Activated CD4-positive, alpha-beta T cell treated with anti-CD3 and anti-CD28 coated beads, Interleukin-2, amount 50 U/mL, for 1 hour (primary cell): ENCODE data around the gene ABHD1.

Source experiments
- DNase-seq: peaks from one replicate; pipeline ENCODE4 v3.0.0-alpha.2; 2020

ABHD1 gene

DNA sequence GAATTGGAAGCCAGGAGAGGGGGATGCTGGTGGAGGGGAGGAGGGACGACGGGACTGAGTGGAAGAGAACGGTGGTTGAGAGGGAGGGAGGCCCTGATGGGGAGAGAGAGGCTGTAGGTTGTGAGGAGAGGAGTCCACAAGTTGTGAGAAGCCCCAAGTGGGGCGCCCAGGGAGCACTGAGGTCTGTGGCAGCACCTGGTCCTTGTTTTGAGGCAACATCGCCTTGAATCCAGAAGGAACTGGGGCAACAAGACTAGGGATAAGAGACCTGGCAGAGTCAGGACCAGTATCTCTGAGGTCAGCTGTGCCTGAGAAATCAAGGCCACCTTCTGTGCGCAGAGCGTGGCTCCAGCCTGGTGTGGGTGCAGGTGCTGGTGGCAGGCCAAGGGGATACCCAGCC is 14.5 kb downstream of the ABHD1 start:
- no peak for DNase-seq

DNA sequence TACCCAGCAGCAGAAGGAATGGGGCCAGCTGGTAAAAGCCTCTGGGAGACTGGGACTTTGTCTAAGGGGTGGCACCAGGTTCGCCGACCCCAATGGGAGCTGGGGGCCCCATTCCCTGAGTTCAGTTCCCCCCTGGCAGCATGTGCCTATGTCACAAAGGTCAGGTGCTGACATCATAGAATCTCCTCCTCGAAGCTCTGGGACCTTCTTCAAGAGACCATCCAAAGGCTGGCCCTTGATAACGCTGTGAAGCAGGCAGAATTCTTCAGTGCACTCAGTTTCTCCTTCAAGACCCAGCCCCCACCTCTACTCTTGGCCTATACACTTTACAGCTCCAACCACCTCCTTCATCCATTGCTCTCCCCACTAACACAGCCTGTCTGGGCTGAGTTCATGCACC is 15.7 kb downstream of the ABHD1 start, which contains the start of gene PRR30:
Gene PRR30 (minus strand): TSS at position 101 of the 400 bp plus-strand sequence. CDS start 1,081 bp downstream, outside the sequence.
- no peak for DNase-seq

DNA sequence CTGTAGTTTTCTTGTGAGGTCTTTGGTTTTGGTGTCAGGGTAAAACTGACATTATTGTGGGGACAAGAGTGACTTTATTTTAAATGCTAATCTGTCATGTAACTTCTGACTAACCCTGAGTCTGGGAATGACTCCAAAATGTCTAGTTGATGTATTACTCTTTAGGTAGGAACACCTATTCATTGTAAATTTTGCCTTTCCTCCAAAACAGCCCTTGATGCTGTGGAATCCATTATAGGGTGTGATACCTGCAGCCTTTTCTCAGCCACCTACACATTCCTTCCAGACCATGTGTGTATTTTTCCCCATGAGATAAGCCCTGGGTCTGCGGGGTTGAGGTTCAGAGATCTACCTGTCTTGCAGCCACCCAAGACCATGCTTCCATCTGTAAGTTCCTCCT is 19.7 kb downstream of the ABHD1 start:
- DNase-seq, result no peak

DNA sequence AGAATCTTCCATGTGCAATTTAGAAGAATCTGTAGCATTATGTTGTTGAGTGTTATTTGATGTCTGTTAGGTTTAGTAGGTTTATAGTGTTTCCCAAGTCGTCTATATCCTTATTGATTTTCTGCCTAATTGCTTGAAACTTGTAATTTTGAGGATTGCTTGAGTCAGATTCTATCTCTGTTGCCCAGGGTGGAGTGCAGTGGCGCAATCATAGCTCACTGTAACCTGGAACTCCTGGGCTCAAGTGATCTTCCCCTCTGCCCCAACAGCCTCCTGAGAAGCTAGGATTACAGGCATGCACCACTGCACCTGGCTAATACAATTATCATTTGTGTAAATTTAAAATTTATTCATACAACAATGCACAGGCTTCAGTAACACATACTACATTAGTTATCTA is 22.1 kb downstream of the ABHD1 start:
- no peak for DNase-seq

DNA sequence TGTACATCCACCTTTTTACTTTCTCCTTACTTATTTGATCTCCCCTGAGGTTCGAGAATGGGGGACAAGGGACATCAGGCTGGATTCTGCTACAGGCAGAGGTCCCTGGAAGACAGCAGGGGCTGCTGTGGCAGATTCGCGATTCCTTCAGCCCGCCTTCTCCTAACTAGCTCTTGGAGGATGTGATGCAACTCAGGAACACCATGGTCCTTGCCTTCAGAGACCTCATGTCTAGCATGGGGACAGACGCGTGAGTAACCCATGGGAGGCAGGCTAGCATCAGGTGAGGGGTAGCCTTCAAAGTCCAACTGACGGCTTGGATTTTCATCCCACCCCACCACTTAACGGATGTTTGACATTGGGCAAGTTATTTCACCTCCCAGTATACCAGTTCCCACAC is 24.3 kb downstream of the ABHD1 start:
- no peak for DNase-seq

DNA sequence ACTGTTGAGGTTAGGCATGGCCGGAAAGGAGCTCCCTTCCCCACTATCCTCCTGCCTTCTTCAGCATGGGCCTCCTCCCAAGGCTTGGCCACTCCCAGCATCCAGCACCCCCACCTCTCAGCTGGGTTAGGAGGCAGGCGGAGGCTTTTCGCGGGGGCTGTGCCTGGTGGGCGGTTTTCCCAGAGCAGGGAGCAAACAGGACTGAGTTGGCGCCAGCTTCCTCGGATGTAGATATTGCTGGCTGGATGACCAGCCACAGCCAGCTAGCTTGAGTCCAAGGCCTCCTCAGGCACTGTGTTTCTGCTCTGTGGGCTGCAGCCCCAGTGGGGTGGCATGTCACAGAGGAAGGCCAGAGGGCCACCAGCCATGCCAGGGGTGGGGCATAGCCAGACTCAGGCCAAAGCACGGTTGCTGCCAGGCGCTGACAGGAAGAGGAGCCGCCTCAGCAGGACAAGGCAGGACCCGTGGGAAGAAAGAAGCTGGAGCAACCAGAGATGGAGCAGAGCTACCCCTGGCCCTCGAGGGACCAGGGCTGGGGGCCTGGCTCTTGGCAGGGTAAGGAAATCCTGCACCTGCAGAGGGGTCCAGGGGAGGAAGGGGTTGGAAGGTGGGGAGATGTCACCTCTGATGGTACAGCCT is 25.3 kb downstream of the ABHD1 start, which contains the start of gene TCF23:
Gene TCF23 (plus strand): TSS at position 204 of the 639 bp plus-strand sequence. CDS start 130 bp downstream, at position 334.
- DNase-seq, result no peak

DNA sequence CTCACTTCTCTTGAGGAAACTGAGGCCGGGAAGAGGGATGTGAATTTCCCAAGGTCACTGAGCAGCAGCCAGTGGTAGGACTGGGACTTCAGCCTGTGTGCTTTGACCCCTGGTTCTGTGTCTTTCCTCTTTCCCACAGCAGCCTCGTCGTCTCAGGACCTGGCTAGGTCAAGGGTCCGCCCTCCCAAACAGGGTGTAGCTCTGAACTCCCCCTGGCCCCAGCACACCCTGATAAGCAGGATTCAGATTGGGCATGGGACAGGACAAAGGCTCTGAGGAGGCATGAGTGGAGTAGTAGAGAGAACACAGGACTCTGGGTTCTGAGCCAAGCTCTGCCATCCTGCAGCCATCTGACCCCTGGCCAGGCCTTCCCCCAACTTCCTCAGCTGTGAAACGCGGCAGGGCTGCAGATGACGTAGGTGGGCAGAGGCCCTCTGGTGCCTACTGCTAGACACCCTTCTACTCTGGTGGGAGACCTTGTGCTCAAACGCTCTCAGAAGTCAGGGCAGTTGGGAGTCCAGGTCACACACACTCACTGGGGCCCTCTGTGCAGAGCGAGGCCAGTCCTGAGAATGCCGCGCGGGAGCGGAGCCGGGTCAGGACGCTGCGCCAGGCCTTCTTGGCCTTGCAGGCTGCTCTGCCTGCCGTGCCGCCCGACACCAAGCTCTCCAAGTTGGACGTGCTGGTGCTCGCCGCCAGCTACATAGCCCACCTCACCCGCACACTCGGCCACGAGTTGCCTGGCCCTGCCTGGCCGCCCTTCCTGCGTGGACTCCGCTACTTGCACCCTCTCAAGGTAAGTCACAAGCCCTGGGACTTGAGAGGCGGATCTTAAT is 26.2 kb downstream of the ABHD1 start:
- DNase-seq, result no peak

DNA sequence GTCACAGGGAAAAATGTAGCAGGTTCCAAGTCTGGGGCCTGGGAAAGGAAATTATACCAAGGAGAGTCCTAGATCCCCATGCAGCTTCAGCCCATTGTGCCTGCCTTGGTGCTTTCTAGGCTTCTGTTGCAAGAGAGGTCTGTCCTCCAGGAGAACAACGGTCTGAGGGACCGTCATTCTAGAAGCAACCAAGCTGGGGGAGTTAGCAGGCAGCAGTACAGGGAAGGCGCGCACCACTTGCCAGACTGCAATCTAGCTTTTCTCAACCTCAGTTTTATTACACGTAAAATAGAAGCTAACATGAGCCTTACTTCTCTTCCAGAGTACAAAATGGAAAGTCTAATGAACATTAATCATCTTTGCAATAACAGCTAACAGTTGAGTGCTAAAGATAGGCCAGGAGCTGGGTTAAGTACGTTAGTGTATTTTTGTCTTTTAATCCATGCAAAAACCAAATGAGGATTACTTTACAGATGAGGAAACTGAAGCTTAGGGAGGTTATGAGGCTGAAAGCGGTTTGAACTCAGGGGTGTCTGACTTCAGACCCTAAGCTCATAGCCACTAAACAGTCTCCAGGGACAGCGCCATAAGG is 27.1 kb downstream of the ABHD1 start:
- no peak for DNase-seq

DNA sequence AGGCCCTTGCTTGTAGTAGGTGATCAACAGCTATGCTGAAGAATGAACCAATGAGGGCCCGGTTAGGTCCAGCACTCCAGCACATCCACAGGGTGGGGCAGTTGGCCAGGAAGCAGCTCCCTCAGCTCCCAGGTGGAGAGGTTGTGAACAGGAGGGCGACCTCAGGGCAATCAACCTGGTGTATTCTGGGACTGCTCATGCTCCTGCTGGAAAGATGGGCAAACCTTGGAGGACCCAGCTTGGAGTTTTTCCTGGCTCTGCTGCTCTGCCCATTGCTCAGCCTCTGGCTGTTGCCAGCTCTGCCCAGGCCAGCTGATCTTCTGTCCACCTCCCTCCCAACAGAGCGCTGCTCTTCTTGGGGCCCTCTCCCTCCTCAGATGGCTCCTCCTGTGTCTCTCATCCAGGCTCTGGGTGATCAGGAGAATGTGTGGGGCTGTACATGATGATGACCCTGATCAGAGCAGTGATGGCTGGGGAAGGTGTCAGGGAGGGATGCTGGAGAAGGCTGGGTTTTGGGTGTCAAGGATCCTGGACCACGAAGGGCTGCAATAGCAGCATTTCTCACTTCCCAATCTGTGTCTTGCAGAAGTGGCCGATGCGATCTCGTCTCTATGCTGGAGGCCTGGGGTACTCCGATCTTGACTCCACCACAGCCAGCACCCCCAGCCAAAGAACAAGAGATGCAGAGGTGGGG is 28.6 kb downstream of the ABHD1 start:
- no peak for DNase-seq

DNA sequence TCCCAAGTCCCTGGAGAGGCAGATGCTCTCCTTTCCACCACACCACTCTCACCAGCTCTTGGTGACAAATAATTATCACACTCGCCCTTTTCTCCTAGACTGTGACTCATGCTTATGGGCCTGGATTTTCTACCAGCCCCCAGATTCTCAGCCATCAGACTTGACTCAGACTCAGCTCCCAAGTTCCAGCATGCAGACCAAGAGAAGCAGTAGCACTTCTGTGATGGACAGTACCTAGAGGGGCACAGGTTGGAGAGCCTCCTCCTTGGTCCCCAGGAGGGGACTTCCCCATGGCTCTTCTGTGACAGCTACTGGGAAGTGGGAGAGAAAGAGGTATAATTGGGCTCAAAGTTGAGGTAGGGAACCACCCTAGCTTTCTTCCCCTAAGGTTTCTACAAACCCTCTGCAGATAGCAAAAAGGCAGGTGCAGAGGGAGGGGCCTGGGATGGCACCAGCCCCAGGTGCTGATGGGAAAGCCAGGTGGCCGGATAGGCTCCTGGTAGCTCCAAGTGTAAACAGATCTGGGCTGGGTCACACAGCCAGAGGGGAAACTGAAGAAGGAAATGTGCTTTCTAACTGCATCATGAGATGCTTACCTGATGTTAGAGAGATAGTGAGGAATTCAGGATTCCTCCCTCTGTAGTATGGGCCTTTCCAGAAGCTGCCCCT is 29.3 kb downstream of the ABHD1 start:
- no peak for DNase-seq

DNA sequence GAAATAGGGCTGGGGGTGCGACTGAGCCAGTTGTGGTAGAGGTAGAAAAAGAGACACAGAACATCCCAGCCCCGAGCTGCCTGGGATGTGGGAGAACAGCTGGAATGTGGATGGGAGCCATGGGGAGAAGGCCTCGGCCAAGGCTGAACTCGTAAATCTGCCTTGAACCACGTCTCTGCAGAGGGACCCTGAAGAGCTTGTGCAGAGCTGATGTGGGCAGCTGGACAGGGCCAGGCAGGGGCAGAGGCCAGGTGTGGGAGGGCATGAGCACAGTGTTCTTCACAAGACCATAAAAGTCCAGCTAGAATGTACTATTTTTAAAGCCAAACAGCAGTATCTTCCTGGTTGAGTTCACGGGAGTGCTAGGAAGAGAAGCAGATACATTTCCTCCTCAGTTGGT is 30.9 kb downstream of the ABHD1 start:
- no peak for DNase-seq

DNA sequence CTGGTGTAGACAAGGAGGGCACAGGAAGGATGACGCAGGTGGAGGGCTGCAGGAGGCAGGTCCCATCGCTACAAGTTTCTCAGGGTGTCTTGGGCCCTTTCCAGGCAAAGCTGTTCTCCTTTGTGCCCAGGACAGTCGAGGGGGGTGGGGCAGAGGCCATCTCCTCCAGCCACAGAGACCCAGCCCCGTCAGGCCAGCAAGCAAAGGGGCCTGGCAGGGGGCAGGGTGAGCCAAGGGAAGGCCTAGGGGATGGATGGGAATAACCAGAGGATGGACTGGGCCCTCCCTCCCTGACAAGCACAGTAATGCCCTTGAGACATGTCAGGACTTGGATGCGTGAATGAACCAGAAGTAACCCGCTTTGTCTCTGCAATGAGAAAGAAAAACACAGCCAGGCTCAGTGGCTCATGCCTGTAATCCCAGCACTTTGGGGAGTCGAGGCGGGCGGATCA is 31.5 kb downstream of the ABHD1 start:
- DNase-seq, result no peak

DNA sequence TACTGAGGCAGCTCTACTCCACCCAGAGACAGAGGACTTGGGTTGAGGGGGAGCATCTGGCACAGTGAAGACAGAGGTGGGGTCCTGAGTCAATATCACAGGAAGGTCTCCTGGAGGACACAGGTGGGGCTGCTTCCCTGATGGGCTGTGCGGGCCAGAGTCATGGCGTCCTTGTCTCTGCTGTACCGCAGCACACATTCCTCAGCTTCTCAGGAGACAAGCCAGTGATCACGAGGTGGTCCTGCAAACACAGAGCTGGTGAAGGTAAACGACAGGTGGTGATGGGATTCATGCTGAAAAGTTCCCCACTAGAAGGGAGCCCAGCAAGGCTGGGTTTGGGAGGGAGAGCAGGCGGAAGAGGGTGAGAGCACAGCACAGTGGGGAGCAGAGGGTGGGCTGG is 34.9 kb downstream of the ABHD1 start:
- DNase-seq, result no peak

DNA sequence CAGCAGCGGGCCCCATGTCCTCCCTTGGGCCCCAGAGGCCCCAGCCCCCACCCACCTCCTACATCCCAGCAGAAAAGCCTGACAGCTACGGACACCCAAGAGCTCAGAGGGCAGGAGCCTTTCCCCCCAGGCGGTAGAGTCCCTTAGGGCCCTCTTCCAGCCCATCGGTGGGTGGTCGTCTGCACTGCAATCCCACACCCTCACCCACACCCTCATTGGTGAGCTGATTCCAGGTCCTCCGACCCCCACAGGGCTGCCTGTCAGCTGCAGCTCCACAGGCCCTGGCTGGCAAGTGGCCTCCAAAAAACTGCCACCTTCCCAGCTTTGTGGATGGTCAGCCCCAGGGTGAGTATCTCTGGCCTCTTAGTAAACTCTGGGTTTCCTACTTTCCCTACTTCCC is 35.7 kb downstream of the ABHD1 start:
- no peak for DNase-seq

DNA sequence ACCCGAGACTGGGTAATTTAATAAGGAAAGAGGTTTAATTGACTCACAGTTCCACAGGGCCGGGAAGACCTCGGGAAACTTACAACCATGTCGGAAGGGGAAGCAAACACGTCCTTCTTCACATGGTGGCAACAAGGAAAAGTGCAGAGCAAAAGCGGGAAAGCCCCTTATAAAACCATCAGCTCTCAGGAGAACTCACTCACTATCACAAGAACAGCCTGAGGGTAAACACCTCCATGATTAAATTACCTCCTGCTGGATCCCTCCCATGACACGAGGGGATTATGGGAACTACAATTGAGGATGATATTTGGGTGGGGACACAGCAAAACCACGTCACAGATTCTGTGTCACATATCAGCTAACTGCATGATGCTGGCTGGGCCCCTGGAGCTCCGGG is 36.6 kb downstream of the ABHD1 start:
- no peak for DNase-seq

DNA sequence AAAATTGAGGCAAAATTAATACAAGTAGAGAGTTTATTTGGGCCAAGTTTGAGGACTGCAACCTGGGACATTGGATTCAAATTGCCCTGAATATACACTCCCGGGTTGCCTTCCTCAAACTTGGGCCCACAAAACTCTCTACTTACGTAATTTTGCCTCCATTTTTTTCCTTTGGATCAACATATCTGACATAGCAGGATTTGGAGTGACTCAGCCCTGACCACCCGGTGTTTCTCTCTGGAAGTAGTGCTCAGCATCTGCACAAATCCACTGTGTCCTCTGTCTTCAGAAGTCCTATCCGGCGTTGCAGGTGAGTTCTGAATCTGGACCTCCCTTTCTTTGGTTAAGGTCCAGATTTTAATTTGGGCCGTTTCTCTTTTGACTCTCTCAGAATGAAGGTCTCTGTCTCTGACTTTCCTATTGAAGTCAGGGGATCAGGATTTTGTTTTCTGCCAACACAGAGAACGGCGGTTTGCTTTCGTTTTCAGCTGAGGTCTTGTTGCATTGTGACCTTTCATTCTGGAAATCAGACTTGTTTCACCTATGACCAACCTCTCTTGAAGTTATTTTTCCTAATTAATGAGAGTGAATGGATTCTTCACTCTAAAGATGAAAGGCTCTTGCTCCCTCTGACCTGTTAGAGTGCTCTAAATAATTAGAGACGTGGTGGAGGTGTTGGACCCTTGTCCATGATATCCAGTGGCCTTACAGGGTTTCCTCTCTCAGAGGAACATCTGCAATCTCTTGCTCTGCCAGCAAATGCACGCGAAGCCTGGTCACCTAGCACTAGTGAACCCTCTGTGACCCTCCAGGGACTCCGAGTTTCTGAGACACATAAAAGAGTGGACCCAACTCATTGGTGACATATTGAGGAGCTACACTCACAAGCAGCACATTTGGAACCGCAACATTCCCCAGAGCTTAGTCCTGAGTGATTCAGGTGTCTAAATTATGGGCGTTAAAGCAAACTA is 38.8 kb downstream of the ABHD1 start:
- no peak for DNase-seq

DNA sequence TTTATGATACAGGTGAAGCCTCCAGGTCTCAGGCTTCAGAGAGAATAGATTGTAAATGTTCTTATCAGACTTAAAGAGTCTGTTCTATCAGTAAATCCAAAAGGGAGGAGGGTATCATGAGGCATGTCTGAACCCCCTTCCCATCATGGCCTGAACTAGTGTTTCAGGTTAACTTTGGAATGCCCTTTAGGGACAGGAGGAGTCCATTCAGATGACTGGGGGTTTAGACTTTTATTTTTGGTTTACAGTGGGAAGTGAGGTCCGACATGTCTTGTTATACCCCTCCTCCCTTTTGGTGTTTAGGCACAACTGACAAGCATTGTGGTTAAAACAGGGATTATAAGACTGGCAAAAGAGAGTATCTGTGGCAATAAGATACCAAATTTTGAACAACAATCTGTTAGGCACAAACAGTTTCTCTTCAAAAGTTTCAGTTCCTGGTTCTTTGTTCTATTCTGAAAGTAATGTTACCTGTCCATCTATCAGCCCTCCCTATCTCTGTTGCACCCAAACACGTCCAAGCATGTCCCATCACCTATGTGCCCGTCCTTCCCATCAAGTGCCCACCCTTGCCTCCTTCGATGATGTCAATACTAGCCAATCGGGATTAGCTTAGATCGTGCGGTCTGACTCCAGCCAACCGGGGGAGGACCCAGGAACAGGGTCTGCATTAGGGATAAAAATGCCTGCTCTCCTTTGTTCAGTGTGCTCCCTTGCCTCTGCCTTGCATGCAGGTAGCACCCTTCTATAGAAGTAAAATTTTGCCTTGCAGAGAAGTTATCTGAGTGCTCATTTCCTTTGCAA is 41.5 kb downstream of the ABHD1 start:
- DNase-seq, result no peak

DNA sequence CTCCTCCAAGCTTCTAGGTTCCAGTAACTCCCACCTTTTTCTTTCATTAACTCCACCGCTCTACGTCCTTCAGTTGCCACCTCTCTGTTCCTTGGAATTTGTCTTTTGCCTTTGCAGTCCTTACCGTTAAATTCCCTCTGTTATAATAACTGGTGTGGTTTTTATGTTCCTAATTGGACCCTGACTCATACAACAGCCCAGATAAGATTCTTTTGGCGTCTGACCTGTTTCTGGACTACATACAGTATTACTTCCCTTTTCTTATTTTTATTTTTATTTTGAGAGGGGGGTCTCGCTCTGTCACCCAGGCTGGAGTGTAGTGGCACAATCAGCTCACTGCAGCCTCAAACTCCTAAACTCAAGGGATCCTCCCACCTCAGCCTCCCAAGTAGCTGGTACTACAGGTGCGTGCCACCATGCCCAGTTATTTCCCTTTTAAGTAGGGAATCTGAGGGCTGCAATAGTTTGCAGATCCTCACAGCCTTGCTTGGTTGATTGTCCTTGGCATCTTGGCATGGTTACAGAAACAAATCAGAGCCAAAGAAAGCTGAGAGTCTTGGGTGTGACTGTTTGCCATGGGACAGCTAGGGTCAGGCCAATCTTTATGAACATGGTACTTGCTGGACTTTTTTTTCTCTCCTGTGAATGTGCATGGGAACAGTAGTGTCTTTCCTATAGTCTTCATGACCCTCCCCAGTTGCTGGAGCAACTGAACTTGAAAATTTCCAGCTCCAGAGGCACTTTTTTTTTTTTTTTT is 47.1 kb downstream of the ABHD1 start:
- no peak for DNase-seq

DNA sequence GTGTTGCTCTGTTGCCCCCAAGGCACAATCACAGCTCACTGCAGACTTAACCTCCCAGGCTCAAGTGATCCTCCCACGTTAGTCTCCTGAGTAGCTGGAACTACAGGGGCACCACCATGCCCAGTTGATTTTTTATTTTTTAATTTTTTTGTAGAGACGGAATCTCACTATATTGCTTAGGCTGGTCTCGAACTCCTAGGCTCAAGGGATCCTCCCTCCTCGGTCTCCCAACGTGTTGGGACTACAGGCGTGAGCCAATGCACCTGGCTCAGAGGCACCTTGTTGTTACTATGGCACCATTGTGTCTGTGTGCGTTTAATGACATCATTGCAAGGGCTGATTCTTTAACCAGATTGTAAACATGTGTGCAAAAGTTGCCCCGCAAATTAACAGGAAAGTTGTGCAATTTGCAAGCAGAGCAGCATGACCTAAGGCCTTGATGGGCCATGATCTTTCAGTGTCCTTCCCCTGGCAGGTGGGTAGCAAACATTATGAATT is 47.8 kb downstream of the ABHD1 start:
- DNase-seq, result no peak

DNA sequence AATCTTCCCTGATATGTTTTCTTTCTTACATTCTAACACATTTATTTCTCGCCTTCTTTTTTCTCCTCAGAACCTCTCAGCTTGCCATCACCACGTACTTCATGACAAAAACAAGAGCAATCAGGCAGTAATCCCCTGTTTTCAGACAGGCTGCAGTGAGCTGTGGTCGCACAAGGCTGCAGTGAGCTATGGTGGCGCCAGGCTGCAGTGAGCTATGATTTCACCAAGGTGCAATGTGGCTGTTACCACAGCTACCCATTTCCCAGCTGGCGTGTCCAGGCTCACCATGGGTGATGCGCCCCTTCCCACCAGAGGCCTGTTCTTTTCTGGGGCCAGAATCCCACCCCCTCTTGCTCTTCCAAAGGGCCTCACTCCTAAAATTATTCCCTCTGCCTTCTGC is 51.0 kb downstream of the ABHD1 start:
- no peak for DNase-seq
